GM20431 (cell line): ENCODE results near the gene VAMP8.
"Not testable (repeated sequence)": the region's sequence is repeated elsewhere in the genome, so short reads cannot be mapped to it uniquely, and the experiment has no call there.

Experiments used
- in situ Hi-C: fragments of 300-500 bp; cut with MseI, MboI; formaldehyde crosslinking; loops from one replicate; pipeline ENCODE4 v1.15.0; 2020; ENCODE audit warnings: low sequenced_read_pairs; ENCODE audit not compliant: unreplicated experiment

Gene VAMP8

GRCh38 chr2:85611705-85612587 is 34.6 kb downstream of the VAMP8 start, which contains the start of gene C2orf68:
Gene C2orf68 (minus strand): TSS chr2:85612066. CDS start chr2:85611984, 82 bp downstream.
- in situ Hi-C loops = no loop called here

- in situ Hi-C loops = no loop called here
Measured at GRCh38 chr2:85613717-85614515, 36.5 kb downstream of the VAMP8 start.

- in situ Hi-C loops = not testable (repeated sequence)
Measured at GRCh38 chr2:85614757-85615156, 37.4 kb downstream of the VAMP8 start.

GRCh38 chr2:85615413-85615728 is 38.0 kb downstream of the VAMP8 start:
- in situ Hi-C loops = no loop called here

GRCh38 chr2:85617723-85618122 is 40.3 kb downstream of the VAMP8 start:
- in situ Hi-C loops = not testable (repeated sequence)

- in situ Hi-C loops = no loop called here
Measured at GRCh38 chr2:85619617-85620016, 42.2 kb downstream of the VAMP8 start.

- in situ Hi-C loops = no loop called here
Measured at GRCh38 chr2:85621338-85621737, 44.0 kb downstream of the VAMP8 start.

- in situ Hi-C loops = no loop called here
Measured at GRCh38 chr2:85623991-85624390, 46.6 kb downstream of the VAMP8 start.

GRCh38 chr2:85628658-85629057 is 51.3 kb downstream of the VAMP8 start:
- in situ Hi-C loops = no loop called here

- in situ Hi-C loops = no loop called here
Measured at GRCh38 chr2:85631316-85631715, 53.9 kb downstream of the VAMP8 start.
